Esophagus squamous epithelium (tissue), 4 donors: ENCODE measurements around the gene SNX24.

Experiments used
- POLR2A ChIP-seq, 4 donors: fragments of 450-650 bp; IDR thresholded peaks; one replicate each; pipeline ENCODE4 v1.6.1; 2017; ENCODE audit warnings: antibody characterized with exemption in 4 of 4, mild to moderate bottlenecking in 4 of 4, moderate library complexity in 3 of 4
- TF ChIP-seq, protein P1 (sequence below), 6 experiments: fragments of 450-650 bp in 4 of 6; fragments of 200-600 bp in 2 of 6; sonication (generic) in 2 of 6; IDR thresholded peaks; one replicate each; pipeline ENCODE4 v1.5.1; 2016 to 2019; ENCODE audit warnings: antibody characterized with exemption in 6 of 6, mild to moderate bottlenecking in 4 of 6, moderate library complexity in 4 of 6

DNA sequence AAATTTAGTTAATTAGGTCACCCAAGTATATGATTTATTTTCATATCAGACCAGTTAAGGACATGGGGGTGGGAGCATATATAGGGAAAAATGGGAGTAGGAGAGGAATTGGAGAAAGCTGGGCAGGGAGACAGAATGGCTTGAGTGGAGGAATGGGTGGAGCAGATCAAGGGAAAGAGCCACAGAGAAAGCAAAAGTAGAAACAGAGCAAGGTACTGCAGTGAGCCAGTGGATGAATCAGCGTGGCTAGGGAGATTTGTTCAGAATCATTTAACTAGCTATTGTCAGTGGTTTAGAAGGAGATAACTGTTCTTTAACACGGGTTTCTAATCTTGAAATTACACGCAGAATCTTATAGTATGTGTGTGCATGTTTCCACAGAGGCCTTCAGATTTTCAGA is 37.4 kb downstream of the SNX24 start:
- TF ChIP-seq, protein P1, sequence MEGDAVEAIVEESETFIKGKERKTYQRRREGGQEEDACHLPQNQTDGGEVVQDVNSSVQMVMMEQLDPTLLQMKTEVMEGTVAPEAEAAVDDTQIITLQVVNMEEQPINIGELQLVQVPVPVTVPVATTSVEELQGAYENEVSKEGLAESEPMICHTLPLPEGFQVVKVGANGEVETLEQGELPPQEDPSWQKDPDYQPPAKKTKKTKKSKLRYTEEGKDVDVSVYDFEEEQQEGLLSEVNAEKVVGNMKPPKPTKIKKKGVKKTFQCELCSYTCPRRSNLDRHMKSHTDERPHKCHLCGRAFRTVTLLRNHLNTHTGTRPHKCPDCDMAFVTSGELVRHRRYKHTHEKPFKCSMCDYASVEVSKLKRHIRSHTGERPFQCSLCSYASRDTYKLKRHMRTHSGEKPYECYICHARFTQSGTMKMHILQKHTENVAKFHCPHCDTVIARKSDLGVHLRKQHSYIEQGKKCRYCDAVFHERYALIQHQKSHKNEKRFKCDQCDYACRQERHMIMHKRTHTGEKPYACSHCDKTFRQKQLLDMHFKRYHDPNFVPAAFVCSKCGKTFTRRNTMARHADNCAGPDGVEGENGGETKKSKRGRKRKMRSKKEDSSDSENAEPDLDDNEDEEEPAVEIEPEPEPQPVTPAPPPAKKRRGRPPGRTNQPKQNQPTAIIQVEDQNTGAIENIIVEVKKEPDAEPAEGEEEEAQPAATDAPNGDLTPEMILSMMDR (IDR thresholded peaks at IDR 0.05) = no peak
- TF ChIP-seq POLR2A (IDR thresholded peaks at IDR 0.05) = no peak
